Hepatocyte (in vitro differentiated cells): ENCODE measurements around the gene ATP6V1G2. TPM values are rescaled to one million over a fixed set of nuclear protein-coding genes. Genes with fewer than 3 reads are reported as not detected.

ENCODE experiments used
- DNase-seq: peaks from one replicate; pipeline ENCODE4 v3.0.0-alpha.2; 2016; ENCODE audit warnings: low spot score
- H2AFZ ChIP-seq: fragments of 200-600 bp; sonication (generic); 2 replicates; pipeline ENCODE4 v1.6.0; 2016; ENCODE audit warnings: antibody characterized with exemption, mild to moderate bottlenecking
- H3K27ac ChIP-seq: fragments of 200-600 bp; sonication (generic); 2 replicates; pipeline ENCODE4 v1.5.1; 2016; ENCODE audit warnings: mild to moderate bottlenecking
- H3K27me3 ChIP-seq: fragments of 200-600 bp; sonication (generic); 2 replicates; pipeline ENCODE4 v1.6.1; 2016
- H3K36me3 ChIP-seq: fragments of 200-600 bp; sonication (generic); replicated peaks from 2 replicates; pipeline ENCODE4 v1.5.1; 2016; ENCODE audit warnings: low read depth; ENCODE audit not compliant: insufficient read depth
- H3K4me1 ChIP-seq: fragments of 200-600 bp; sonication (generic); 2 replicates; pipeline ENCODE4 v1.5.1; 2016; ENCODE audit warnings: mild to moderate bottlenecking, moderate library complexity; ENCODE audit not compliant: insufficient read depth
- H3K4me2 ChIP-seq: fragments of 200-600 bp; sonication (generic); 2 replicates; pipeline ENCODE4 v1.6.0; 2016
- H3K4me3 ChIP-seq: fragments of 200-600 bp; sonication (generic); 2 replicates; pipeline ENCODE4 v1.5.1; 2016; ENCODE audit warnings: mild to moderate bottlenecking
- H3K79me2 ChIP-seq: fragments of 200-600 bp; sonication (generic); 2 replicates; pipeline ENCODE4 v1.6.0; 2017; ENCODE audit warnings: mild to moderate bottlenecking
- H3K9me2 ChIP-seq: fragments of 200-600 bp; sonication (generic); replicated peaks from 2 replicates; pipeline ENCODE4 v1.6.0; 2017; ENCODE audit warnings: mild to moderate bottlenecking; ENCODE audit not compliant: insufficient read depth
- H3K9me3 ChIP-seq: fragments of 200-600 bp; sonication (generic); 2 replicates; pipeline ENCODE4 v1.5.1; 2016; ENCODE audit warnings: low read depth, mild to moderate bottlenecking
- H4K20me1 ChIP-seq: fragments of 200-600 bp; sonication (generic); 2 replicates; pipeline ENCODE4 v1.6.0; 2016; ENCODE audit warnings: mild to moderate bottlenecking; ENCODE audit not compliant: insufficient read depth, poor library complexity, severe bottlenecking
- EZH2 ChIP-seq: fragments of 200-600 bp; sonication (generic); IDR thresholded peaks from 2 replicates; pipeline ENCODE4 v1.6.1; 2016; ENCODE audit warnings: antibody characterized with exemption, mild to moderate bottlenecking, borderline replicate concordance
- EZH2phosphoT487 ChIP-seq: fragments of 200-600 bp; sonication (generic); IDR thresholded peaks from one replicate; pipeline ENCODE4 v1.6.1; 2018; ENCODE audit warnings: antibody characterized with exemption, mild to moderate bottlenecking, low read depth, moderate library complexity; ENCODE audit not compliant: unreplicated experiment, severe bottlenecking
- WGBS: methylation state at CpG from one replicate; pipeline ENCODE4 v1.1.6; 2016; ENCODE audit warnings: low lambda C conversion rate; ENCODE audit errors: missing lambda C conversion rate; 5-methylcytosine and 5-hydroxymethylcytosine counted together
- polyA plus RNA-seq: library from polyadenylated mRNA; unstranded; fragments of >200 nt; fragmentation: Nextera tagmentation; extraction: Ambion mirVana; gene quantifications from 2 replicates; pipeline ENCODE4 v1.2.1, GENCODE V29; 2016
- total RNA-seq: library from RNA; depleted of rRNA; stranded (reverse); fragments of >200 nt; gene quantifications from 2 replicates; pipeline ENCODE4 v1.2.3, GENCODE V29; 2014
- TF ChIP-seq, protein P1 (sequence below): fragments of 200-600 bp; sonication (generic); IDR thresholded peaks from 2 replicates; pipeline ENCODE4 v1.5.1; 2016; ENCODE audit warnings: antibody characterized with exemption, mild to moderate bottlenecking; ENCODE audit not compliant: poor library complexity

The ATP6V1G2 gene
- total and polyA plus RNA-seq, 2 experiments from 2014 or later, result 0.63 to 0.73 TPM

DNA sequence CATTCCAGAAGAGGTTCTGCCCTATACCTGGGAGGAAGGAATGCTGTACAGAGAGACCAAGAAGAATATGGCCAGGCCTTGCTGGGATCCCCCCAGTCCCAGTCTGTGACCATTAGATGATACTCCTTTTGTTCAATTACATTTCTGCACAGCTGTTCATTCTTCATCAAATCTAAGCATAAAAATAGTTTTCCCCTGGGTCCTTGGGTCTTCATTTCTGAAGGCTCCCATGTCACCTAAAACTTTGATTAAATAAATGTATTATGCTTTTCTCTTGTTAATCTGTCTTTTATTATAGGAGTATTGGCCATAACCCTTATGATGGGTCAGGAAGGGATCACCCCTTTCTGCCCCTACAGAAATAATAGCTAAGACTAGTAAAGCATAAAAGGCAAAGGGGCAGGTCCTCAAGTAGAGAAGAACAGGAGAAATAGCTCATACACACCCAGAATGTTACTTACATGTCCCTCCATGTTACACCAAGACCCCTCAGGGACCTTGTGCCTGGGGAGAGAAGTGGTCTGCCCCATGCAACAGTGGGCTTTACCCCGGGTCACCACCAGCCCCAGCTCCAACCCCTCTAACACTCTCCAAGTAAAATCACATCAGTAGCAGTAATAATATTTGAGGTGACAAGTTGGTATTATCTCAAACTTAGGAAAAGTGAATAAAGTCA is 23.6 kb upstream of the ATP6V1G2 start:
- no peaks in the 10 kb centered on the region for H3K36me3 ChIP-seq
- DNase-seq, result no peak

DNA sequence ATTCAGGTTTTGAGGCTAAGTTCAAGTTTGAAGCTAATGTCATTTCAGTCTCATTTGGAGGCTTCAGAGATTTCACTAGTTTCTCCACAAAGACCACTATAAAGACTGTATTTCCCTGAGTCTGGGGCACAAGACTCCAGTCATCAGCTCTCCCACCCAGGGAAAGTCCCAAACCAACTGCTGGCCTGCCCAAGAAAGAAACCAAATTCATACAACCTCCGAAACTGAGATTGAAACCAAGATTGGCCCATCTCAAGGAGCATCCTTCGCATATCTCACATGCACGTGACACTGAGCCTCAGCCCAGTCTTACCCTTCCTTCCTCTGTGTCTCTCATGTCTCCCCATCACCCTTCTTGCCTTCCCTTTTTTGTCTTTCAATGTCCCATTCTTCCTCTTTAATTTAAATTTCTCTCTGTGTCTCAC is 22.1 kb upstream of the ATP6V1G2 start:
- no peak overlapping the region for H3K4me3 ChIP-seq
- H3K9me2 ChIP-seq, result no peaks in the 10 kb centered on the region
- H3K27me3 ChIP-seq, result peaks cover 6% of the 10 kb centered on the region
- DNase-seq, result no peak
- H3K79me2 ChIP-seq, result no peaks in the 10 kb centered on the region
- H3K36me3 ChIP-seq, result no peaks in the 10 kb centered on the region
- H3K27ac ChIP-seq, result no peak overlapping the region
- no peak overlapping the region for H3K4me2 ChIP-seq
- WGBS, result 84% methylated on average over 3 of the region's 3 CpGs
- no peaks in the 10 kb centered on the region for H4K20me1 ChIP-seq
- H2AFZ ChIP-seq, result no peak overlapping the region
- no peaks in the 10 kb centered on the region for H3K9me3 ChIP-seq
- TF ChIP-seq, protein P1, sequence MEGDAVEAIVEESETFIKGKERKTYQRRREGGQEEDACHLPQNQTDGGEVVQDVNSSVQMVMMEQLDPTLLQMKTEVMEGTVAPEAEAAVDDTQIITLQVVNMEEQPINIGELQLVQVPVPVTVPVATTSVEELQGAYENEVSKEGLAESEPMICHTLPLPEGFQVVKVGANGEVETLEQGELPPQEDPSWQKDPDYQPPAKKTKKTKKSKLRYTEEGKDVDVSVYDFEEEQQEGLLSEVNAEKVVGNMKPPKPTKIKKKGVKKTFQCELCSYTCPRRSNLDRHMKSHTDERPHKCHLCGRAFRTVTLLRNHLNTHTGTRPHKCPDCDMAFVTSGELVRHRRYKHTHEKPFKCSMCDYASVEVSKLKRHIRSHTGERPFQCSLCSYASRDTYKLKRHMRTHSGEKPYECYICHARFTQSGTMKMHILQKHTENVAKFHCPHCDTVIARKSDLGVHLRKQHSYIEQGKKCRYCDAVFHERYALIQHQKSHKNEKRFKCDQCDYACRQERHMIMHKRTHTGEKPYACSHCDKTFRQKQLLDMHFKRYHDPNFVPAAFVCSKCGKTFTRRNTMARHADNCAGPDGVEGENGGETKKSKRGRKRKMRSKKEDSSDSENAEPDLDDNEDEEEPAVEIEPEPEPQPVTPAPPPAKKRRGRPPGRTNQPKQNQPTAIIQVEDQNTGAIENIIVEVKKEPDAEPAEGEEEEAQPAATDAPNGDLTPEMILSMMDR, result no peak
- TF ChIP-seq EZH2phosphoT487 (no peak), EZH2 (no peak)
- no peaks in the 10 kb centered on the region for H3K4me1 ChIP-seq

More for the DNA sequence above, 23.6 kb upstream of the ATP6V1G2 start:
- Histone ChIP-seq H3K4me1 (no peaks in the 10 kb centered on the region), H3K27me3 (peaks cover 6% of the 10 kb centered on the region), H3K9me2 (no peaks in the 10 kb centered on the region), H4K20me1 (no peaks in the 10 kb centered on the region), H3K79me2 (no peaks in the 10 kb centered on the region), H3K4me3 (no peak overlapping the region), H3K4me2 (no peak overlapping the region), H3K27ac (no peak overlapping the region), H2AFZ (no peak overlapping the region), H3K9me3 (no peaks in the 10 kb centered on the region)
- TF ChIP-seq EZH2phosphoT487, result no peak
- TF ChIP-seq, protein P1, result no peak
- no peak for TF ChIP-seq EZH2
- 91% methylated on average over 1 of the region's 1 CpG for WGBS

DNA sequence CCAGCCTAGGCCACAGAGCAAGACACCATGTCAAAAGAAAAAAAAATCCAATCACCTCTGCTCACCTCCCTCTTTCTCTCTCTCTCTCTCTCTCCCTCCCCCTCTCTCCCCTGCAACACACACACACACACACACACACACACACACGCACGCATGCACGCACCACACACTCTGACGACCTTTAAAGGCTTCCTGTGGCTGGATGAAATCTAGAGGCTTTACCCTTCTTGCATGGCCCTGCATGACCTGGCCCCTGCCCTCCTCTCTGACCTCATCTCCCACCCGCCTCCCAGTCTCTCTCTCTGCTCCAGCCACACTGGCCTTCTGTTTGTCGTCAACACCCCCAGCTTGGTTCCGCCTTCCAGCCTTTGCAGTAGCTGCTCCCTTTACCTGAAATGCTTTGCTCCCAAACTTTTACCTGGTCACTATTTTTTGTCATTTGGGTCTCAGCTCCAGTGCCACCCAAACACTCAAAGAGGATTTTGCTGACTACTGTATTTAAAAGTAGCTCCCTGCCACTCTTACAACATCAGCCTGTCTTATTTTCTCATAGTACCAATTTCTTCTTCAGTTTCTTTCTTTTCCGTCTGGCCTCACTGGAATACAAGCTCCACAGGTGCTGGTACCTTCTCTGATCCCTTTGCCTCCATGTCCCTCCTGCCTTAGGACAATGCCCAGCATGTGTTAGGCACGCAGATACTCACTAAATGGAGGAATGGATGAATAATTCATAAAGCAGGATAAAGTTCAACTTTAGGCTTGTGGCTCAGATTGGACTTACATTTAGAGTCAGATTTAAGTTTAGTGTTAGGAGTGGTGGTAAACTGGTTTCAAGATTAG is 21.3 kb upstream of the ATP6V1G2 start:
- no peak overlapping the region for H3K27ac ChIP-seq
- TF ChIP-seq, protein P1, result no peak
- H3K27me3 ChIP-seq, result peaks cover 6% of the 10 kb centered on the region

More for the DNA sequence above, 21.3 kb upstream of the ATP6V1G2 start:
- Histone ChIP-seq H3K9me2 (no peaks in the 10 kb centered on the region), H4K20me1 (no peaks in the 10 kb centered on the region), H3K79me2 (no peaks in the 10 kb centered on the region), H3K4me3 (no peak overlapping the region), H3K9me3 (no peaks in the 10 kb centered on the region), H3K4me2 (no peak overlapping the region), H3K4me1 (no peaks in the 10 kb centered on the region), H2AFZ (no peak overlapping the region), H3K36me3 (no peaks in the 10 kb centered on the region)
- DNase-seq, result no peak
- WGBS, result 53% methylated on average over 9 of the region's 9 CpGs
